Esophagus squamous epithelium (tissue), 5 donors: ENCODE data around the gene SPATS2L. TPM values are rescaled to one million over a fixed set of nuclear protein-coding genes. Genes with fewer than 3 reads are reported as not detected.

ENCODE experiments used
- DNase-seq: peaks from one replicate; lab custom pipeline; 2025; lab: John Stamatoyannopoulos, UW
- H3K27ac ChIP-seq, 4 donors: fragments of 200-600 bp; sonication (generic); one replicate each; pipeline ENCODE4 v1.5.1; 2016 to 2019; ENCODE audit warnings: mild to moderate bottlenecking in 1 of 4
- H3K27me3 ChIP-seq, 4 donors: fragments of 200-600 bp; sonication (generic); 1 replicate in 3 of 4; 2 replicates in 1 of 4; pipeline versions ENCODE4 v1.5.1 to v1.6.0; 2017 to 2021; ENCODE audit warnings: antibody characterized with exemption in 1 of 4
- H3K36me3 ChIP-seq, 3 donors: fragments of 200-600 bp; sonication (generic); one replicate each; pipeline ENCODE4 v1.5.1; 2016 to 2019
- H3K4me1 ChIP-seq, 3 donors: fragments of 200-600 bp; sonication (generic); one replicate each; pipeline ENCODE4 v1.5.1; 2017 to 2019
- H3K4me3 ChIP-seq, 4 donors: fragments of 200-600 bp; sonication (generic); 1 replicate in 3 of 4; 2 replicates in 1 of 4; pipeline ENCODE4 v1.5.1; 2016 to 2019; ENCODE audit warnings: mild to moderate bottlenecking in 2 of 4, moderate library complexity in 1 of 4
- H3K9me3 ChIP-seq, 3 donors: fragments of 200-600 bp; sonication (generic); one replicate each; pipeline ENCODE4 v1.5.1; 2016 to 2019
- POLR2A ChIP-seq, 4 donors: fragments of 450-650 bp; IDR thresholded peaks; one replicate each; pipeline ENCODE4 v1.6.1; 2017; ENCODE audit warnings: antibody characterized with exemption in 4 of 4, mild to moderate bottlenecking in 4 of 4, moderate library complexity in 3 of 4
- WGBS, 2 donors: methylation state at CpG; one replicate each; pipeline ENCODE4 v1.1.5; 2018; 5-methylcytosine and 5-hydroxymethylcytosine counted together
- intact Hi-C: fragments of 100-400 bp; cut with DNase I; formaldehyde crosslinking; loops from one replicate; pipeline ENCODE4 v1.15.0; 2022
- total RNA-seq, 4 donors: library from RNA; depleted of rRNA; stranded (reverse); fragments of >200 nt; gene quantifications; one replicate each; pipeline ENCODE4 v1.1.0, GENCODE V29; 2016
- TF ChIP-seq, protein P1 (sequence below), 6 experiments: fragments of 450-650 bp in 4 of 6; fragments of 200-600 bp in 2 of 6; sonication (generic) in 2 of 6; IDR thresholded peaks; one replicate each; pipeline ENCODE4 v1.5.1; 2016 to 2019; ENCODE audit warnings: antibody characterized with exemption in 6 of 6, mild to moderate bottlenecking in 4 of 6, moderate library complexity in 4 of 6
- donor health status: DM: yes; HTN: yes; CAD: no.

SPATS2L gene
- total RNA-seq, 4 donors from 2014 or later = 53.2 to 91.9 (median 68.3) TPM

- 24 to 25% methylated on average over 1 of the region's 1 CpG for WGBS, 2 donors
- TF ChIP-seq, protein P1, sequence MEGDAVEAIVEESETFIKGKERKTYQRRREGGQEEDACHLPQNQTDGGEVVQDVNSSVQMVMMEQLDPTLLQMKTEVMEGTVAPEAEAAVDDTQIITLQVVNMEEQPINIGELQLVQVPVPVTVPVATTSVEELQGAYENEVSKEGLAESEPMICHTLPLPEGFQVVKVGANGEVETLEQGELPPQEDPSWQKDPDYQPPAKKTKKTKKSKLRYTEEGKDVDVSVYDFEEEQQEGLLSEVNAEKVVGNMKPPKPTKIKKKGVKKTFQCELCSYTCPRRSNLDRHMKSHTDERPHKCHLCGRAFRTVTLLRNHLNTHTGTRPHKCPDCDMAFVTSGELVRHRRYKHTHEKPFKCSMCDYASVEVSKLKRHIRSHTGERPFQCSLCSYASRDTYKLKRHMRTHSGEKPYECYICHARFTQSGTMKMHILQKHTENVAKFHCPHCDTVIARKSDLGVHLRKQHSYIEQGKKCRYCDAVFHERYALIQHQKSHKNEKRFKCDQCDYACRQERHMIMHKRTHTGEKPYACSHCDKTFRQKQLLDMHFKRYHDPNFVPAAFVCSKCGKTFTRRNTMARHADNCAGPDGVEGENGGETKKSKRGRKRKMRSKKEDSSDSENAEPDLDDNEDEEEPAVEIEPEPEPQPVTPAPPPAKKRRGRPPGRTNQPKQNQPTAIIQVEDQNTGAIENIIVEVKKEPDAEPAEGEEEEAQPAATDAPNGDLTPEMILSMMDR (IDR thresholded peaks at IDR 0.05) = no peak
- TF ChIP-seq POLR2A (IDR thresholded peaks at IDR 0.05) = no peak
- no peak for DNase-seq
- no peaks in the 10 kb centered on the region for H3K9me3 ChIP-seq
- no peak overlapping the region for H3K4me3 ChIP-seq
- intact Hi-C loops = no loop called here
- H3K27ac ChIP-seq = peak overlapping the region in 3 of 4 donors; percentile 19 to 39 (median 34)
- H3K4me1 ChIP-seq = peaks cover 13 to 65% (median 43%) of the 10 kb centered on the region in 3 donors
- H3K36me3 ChIP-seq = no peaks in the 10 kb centered on the region
- H3K27me3 ChIP-seq = no peaks in the 10 kb centered on the region
These were observed 50.4 kb downstream of the SPATS2L start for GRCh38 chr2:200356857-200357384.

- 59 to 73% methylated on average over 3 of the region's 3 CpGs for WGBS, 2 donors
- Histone ChIP-seq H3K27ac (peak overlapping the region in 1 of 4 donors; percentile 34), H3K27me3 (no peaks in the 10 kb centered on the region), H3K36me3 (peaks cover 0 to 8% (median 0%) of the 10 kb centered on the region in 3 donors), H3K4me3 (no peak overlapping the region), H3K9me3 (no peaks in the 10 kb centered on the region), H3K4me1 (peaks cover 7 to 56% (median 36%) of the 10 kb centered on the region in 3 donors)
- intact Hi-C loops = no loop called here
- TF ChIP-seq POLR2A (IDR thresholded peaks at IDR 0.05) = no peak
- TF ChIP-seq, protein P1 (IDR thresholded peaks at IDR 0.05) = no peak
- DNase-seq = no peak
These were observed 51.4 kb downstream of the SPATS2L start for GRCh38 chr2:200357845-200358244.

GRCh38 chr2:200359552-200359951 is 53.1 kb downstream of the SPATS2L start:
- WGBS, 2 donors = 85 to 88% methylated on average over 2 of the region's 2 CpGs
- Histone ChIP-seq H3K9me3 (no peaks in the 10 kb centered on the region), H3K27ac (no peak overlapping the region), H3K27me3 (no peaks in the 10 kb centered on the region), H3K36me3 (peaks cover 0 to 8% (median 0%) of the 10 kb centered on the region in 3 donors), H3K4me1 (peaks cover 3 to 48% (median 21%) of the 10 kb centered on the region in 3 donors), H3K4me3 (no peak overlapping the region)
- TF ChIP-seq POLR2A (IDR thresholded peaks at IDR 0.05) = no peak
- TF ChIP-seq, protein P1 (IDR thresholded peaks at IDR 0.05) = no peak
- DNase-seq = no peak
- intact Hi-C loops = no loop called here

DNA sequence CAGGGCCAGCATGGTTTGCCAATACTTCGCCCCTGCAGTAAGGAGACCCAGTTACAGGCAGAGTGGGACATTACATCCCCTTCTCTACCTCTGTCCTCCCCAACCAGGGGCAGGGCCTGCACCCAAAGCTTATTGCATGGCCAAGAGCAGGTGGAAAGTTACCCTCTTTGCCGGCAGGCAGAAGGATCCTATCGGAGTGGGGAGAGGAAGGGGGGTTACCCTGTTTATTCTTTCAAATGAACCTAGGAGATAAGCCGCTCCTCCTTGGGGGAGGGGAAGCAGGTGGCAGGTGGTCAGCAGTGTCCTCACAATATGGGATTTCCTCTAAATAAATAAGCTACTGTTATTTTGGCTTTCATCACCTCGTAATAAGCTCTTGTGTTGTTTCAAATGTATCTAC is 53.9 kb downstream of the SPATS2L start:
- DNase-seq = no peak
- intact Hi-C loops = no loop called here
- H3K9me3 ChIP-seq = no peaks in the 10 kb centered on the region
- H3K36me3 ChIP-seq = peaks cover 0 to 8% (median 0%) of the 10 kb centered on the region in 3 donors
- H3K27me3 ChIP-seq = no peaks in the 10 kb centered on the region
- H3K4me3 ChIP-seq = no peak overlapping the region
- H3K4me1 ChIP-seq = peaks cover 0 to 39% (median 16%) of the 10 kb centered on the region in 3 donors
- WGBS, 2 donors = 90 to 97% methylated on average over 3 to 5 of the region's 5 CpGs
- H3K27ac ChIP-seq = no peak overlapping the region
- TF ChIP-seq POLR2A (IDR thresholded peaks at IDR 0.05) = no peak
- TF ChIP-seq, protein P1 (IDR thresholded peaks at IDR 0.05) = no peak

DNA sequence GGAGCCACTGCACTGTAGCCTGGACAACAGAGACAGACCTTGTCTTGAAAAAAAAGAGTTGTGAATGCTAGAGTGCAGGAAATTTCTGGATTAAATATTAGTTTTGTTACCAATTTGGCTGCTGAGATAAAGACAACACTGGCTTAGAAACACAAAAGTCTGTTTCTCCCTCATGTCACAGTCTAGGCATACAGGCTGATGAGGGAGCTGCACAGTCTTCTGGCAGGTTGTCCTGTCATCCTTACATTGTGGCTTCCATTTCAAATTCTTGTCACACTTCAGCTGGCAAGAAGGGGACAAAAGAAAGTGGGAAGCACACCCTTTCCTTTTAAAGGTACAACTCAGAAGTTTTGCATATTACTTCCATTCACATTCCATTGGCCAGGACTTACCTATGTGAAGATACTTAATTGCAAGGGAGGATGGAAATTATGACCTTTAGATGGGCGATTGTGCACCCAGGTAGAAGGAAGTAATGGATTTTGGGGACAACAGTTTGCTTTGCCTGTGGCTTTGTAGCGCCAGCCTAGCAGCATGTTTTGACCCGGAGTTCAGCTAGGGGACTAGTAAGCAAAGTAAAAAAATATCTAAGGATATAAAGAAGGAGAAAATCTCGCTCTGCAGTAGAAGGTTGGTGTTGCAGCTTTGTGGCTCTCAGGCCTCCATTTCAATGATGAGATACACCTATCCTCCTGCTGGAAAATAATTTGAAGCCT is 55.9 kb downstream of the SPATS2L start:
- no peak for DNase-seq
- no peaks in the 10 kb centered on the region for H3K9me3 ChIP-seq
- no peak overlapping the region for H3K27ac ChIP-seq
- TF ChIP-seq, protein P1 (IDR thresholded peaks at IDR 0.05) = no peak
- TF ChIP-seq POLR2A (IDR thresholded peaks at IDR 0.05) = no peak
- 79 to 88% methylated on average over 4 of the region's 4 CpGs for WGBS, 2 donors
- H3K4me1 ChIP-seq = peaks cover 0 to 19% (median 5%) of the 10 kb centered on the region in 3 donors
- intact Hi-C loops = no loop called here
- no peaks in the 10 kb centered on the region for H3K27me3 ChIP-seq
- peaks cover 0 to 8% (median 0%) of the 10 kb centered on the region in 3 donors for H3K36me3 ChIP-seq
- H3K4me3 ChIP-seq = no peak overlapping the region
